GM10248 (cell line): ENCODE measurements around the gene SLC44A1.

Source experiments
- CTCF ChIA-PET: fragments of 300-600 bp; sonication (Branson Sonifier 250); formaldehyde crosslinking; extraction: SDS; loops from one replicate; lab custom pipeline; 2021; ENCODE audit warnings: antibody characterized with exemption; lab: Yijun Ruan, JAX
- POLR2A ChIA-PET: fragments of 350-650 bp; sonication (Branson Sonifier 250); formaldehyde crosslinking; extraction: SDS; loops from one replicate; lab custom pipeline; 2020; ENCODE audit warnings: antibody characterized with exemption; lab: Yijun Ruan, JAX
- DNase-seq: peaks from one replicate; pipeline ENCODE4 v3.0.0; 2012; ENCODE audit errors: extremely low spot score
- TF ChIP-seq, protein P1 (sequence below): IDR thresholded peaks from 2 replicates; pipeline ENCODE4 v1.5.1; 2012; ENCODE audit warnings: mild to moderate bottlenecking, low read depth; ENCODE audit errors: extremely low read depth, missing control alignments, control extremely low read depth

Gene SLC44A1

DNA sequence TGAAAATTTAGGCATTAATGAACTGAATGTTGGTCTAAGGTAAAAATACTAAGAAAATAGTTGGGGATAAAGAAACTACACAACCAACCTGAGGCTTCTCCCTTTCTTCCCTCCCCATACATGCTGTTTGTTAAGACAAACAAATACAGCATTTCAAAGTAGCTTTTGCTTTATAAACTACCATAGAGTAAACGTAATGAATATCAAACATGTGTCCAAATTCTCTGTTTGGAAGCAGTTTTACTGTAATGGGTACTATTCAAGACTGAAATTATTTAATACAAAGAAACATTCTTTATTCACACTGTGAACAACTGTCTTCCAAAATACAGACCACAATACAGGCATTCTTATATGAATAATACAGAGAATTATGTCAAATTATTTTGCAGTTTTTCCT is 52.0 kb downstream of the SLC44A1 start:
- no peak for DNase-seq
- CTCF ChIA-PET, result no interaction called here
- TF ChIP-seq, protein P1, sequence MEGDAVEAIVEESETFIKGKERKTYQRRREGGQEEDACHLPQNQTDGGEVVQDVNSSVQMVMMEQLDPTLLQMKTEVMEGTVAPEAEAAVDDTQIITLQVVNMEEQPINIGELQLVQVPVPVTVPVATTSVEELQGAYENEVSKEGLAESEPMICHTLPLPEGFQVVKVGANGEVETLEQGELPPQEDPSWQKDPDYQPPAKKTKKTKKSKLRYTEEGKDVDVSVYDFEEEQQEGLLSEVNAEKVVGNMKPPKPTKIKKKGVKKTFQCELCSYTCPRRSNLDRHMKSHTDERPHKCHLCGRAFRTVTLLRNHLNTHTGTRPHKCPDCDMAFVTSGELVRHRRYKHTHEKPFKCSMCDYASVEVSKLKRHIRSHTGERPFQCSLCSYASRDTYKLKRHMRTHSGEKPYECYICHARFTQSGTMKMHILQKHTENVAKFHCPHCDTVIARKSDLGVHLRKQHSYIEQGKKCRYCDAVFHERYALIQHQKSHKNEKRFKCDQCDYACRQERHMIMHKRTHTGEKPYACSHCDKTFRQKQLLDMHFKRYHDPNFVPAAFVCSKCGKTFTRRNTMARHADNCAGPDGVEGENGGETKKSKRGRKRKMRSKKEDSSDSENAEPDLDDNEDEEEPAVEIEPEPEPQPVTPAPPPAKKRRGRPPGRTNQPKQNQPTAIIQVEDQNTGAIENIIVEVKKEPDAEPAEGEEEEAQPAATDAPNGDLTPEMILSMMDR, result no peak
- POLR2A ChIA-PET, result no interaction called here

DNA sequence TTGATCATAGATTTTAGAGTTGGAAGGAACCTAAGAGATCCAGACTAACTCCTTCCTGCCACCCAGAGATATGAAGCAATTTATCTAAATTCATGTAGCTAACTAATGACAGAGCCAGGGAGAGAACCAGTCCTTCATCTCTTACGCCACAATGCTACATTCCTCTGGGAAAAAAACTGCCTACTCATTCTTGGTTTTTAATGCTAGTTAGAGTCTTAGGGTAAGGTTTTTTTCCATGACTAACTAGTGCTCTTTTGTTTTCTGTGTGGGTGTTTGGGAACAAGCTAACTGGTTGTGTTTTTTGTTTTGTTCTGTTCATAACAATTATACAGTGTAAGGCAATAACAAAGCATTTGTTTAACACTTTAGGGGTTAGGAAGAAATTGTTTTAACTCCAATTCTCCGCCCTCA is 52.4 kb downstream of the SLC44A1 start:
- ChIA-PET CTCF (no interaction called here), POLR2A (no interaction called here)
- TF ChIP-seq, protein P1, result no peak
- DNase-seq, result no peak

DNA sequence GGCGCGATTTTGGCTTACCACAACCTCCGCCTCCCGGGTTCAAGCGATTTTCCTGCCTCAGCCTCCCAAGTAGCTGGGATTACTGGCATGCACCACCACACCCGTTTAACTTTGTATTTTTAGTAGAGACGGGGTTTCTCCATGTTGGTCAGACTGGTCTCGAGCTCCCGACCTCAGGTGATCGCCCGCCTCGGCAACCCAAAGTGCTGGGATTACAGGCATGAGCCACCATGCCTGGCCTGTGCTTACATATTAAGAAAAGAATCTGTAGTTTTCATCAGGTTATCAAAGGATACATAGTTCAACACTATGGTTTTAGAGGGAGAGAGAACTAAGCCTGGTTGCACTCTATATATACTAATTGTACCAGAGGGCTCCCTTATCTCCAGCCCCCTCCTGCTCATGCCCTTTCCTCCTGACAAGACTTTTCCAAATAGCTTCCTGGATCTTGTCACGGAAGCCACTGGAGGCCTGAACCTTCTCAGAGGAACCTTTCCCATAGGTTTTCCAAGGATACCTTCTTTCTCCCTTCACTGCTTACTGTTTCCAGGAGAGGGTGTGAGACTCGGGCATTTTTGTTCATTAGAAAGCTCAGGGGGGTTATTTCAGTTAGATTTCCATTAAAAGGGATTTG is 53.1 kb downstream of the SLC44A1 start:
- TF ChIP-seq, protein P1, result no peak
- no peak for DNase-seq
- ChIA-PET CTCF (interaction anchor here (1.2 to 1.8 kb wide), 2 partner anchors 11 kb away, joined by 5 to 10 read pairs; no protein-coding TSS in a partner anchor), POLR2A (no interaction called here)

DNA sequence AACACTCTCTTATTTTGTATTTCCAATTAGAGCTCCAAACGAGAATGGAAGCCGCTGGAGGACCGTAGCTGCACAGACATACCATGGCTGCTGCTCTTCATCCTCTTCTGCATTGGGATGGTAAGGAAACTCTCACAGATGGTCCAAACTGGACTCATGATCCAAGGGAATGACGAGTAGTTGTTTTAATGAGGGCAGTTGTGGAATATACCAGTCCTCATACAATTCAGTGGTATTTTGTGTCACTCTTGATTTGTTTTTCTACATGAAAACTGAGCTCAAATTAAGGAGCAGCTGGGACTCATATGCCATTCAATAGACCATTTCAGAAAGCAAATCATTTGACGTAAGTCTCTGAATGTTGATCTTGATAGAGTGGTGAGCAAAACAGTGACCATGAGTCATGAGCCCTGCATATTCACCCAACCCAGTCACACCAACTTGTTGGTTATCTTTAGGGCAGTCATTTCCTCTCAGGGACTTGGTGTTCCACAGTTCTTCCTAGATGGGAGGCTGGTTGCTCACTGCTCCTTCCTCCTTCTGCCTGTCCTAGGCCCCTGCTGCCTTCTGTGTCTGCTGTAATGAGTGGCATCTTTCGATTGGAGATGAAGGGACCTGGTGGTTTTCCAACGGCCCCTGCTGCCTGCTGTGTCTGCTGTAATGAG is 54.9 kb downstream of the SLC44A1 start:
- no peak for DNase-seq
- CTCF ChIA-PET, result interaction anchor here (0.8 to 1.8 kb wide), 2 partner anchors 9 to 436 kb away, joined by 3 to 10 read pairs; no protein-coding TSS in a partner anchor
- POLR2A ChIA-PET, result no interaction called here
- TF ChIP-seq, protein P1, result no peak

DNA sequence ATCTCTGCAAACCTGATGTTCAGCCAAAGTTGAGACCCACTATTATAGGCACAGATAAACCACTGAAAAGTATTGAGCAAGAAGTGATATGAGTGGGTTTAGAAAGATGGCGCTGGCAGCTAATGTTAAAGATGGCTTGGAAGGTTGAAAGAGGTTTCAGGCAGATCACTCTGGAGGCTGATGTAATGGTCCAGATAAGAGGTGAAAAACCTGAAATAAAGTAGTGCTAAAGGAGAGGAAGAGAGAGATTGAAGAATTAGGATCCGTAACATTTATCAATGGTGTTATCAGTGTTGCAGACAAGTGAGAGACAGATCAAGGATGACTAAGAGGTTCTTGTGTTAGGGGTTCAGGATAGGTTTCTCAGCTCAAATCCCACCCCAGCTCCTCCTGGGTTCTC is 58.3 kb downstream of the SLC44A1 start:
- POLR2A ChIA-PET, result no interaction called here
- TF ChIP-seq, protein P1, result no peak
- CTCF ChIA-PET, result interaction anchor here (1.1 to 1.5 kb wide), 2 partner anchors 12 to 16 kb away, joined by 3 to 4 read pairs; no protein-coding TSS in a partner anchor
- no peak for DNase-seq

DNA sequence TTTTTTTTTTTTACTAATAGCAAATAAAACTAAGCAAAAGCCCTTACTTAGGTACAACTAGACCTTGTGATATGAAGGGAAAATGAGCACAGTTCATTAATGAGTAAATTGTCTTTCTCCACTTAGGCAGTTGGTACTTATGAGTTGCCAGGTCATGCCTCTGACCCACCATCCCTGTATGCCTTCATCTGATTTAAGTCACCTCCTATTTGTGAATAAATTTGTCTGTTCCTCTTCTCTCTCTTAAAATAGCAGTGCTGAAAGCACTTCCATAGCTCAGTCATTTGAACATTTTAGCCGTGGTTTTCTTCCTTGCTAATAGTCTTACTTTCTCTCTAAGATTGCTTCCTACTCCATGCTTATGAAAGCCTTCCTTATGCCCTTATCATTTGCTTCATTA is 61.4 kb downstream of the SLC44A1 start:
- no peak for DNase-seq
- TF ChIP-seq, protein P1, result no peak
- CTCF ChIA-PET, result interaction anchor here (1.0 to 2.5 kb wide), 3 partner anchors 10 to 19 kb away, joined by 3 to 6 read pairs (median 4); no protein-coding TSS in a partner anchor
- POLR2A ChIA-PET, result interaction anchor here (0.6 kb wide), 1 partner anchor 559 kb away, joined by 4 read pairs; no protein-coding TSS in a partner anchor
